DMS79 treated with DMSO at 0.1 percent for 48 hours (cell line): ENCODE measurements around the gene N4BP3.
A peak's percentile ranks its signal among the peaks of the same experiment; 100 is the strongest.
"Not testable (repeated sequence)": the region's sequence is repeated elsewhere in the genome, so short reads cannot be mapped to it uniquely, and the experiment has no call there.

Experiments
- DNase-seq: peaks from one replicate; lab custom pipeline; 2025; lab: John Stamatoyannopoulos, UW

The N4BP3 gene

DNA sequence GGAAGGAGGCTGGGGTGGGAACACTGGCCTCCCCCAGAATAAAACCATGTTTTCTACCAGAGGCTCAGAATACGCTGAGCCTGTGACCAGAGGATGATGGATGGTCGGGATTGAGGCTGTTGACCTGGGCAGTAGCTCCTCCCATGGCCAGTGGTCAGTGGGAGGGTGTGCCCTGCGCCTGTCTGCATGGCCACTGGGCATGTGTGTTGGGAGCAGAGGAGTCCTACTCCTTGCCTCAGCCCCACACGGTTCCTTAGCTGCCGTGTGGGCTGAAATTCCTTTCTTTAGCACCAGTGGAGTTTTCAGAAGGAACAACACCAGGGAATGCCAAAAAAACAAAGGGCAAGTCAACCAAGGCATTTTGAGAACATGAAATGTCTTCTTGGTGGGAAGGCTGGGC is 9.0 kb downstream of the N4BP3 start:
- no peak for DNase-seq

DNA sequence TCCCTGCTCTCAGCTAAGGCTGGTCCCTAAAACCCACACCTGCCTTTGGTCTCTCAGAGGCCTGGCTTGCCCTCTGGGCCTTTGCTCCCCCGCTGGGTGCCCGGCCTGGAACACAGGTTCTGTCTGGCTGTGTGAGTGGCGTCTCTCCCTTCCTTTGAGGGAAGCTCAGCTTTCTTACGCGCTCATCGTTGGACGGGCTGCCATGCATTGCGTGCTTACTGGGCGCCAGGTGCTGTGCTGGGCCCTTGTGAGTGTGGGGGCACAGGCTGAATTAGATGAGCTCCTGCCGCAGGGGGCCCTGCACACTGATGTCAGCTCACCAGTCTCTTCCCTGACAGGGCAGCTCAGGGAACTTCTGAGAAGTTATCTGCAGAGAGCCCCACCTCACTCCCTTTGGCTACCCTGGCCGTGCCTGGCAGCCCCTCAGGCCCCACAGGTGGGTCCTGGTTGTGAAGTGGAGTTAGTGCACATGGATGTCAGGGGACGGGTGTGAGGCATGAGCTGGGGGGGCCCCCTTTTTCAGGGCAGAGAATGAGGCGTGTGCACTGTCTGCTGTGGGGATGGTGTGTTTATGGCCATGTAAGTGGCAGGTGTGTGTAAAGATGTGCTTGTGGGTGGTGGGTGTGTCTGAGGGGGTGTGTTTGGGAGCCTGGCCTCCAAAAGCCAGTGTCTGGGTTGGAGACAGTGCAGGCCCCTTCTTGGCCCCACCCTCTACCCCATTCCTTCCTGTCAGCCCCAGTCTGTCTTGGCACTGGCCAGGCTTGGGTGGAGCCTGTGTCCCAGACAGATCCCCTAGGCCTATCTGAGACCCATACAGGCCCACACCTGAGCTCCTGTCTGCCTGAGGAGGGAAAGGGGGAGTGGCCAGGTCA is 10.0 kb downstream of the N4BP3 start:
- DNase-seq = no peak

DNA sequence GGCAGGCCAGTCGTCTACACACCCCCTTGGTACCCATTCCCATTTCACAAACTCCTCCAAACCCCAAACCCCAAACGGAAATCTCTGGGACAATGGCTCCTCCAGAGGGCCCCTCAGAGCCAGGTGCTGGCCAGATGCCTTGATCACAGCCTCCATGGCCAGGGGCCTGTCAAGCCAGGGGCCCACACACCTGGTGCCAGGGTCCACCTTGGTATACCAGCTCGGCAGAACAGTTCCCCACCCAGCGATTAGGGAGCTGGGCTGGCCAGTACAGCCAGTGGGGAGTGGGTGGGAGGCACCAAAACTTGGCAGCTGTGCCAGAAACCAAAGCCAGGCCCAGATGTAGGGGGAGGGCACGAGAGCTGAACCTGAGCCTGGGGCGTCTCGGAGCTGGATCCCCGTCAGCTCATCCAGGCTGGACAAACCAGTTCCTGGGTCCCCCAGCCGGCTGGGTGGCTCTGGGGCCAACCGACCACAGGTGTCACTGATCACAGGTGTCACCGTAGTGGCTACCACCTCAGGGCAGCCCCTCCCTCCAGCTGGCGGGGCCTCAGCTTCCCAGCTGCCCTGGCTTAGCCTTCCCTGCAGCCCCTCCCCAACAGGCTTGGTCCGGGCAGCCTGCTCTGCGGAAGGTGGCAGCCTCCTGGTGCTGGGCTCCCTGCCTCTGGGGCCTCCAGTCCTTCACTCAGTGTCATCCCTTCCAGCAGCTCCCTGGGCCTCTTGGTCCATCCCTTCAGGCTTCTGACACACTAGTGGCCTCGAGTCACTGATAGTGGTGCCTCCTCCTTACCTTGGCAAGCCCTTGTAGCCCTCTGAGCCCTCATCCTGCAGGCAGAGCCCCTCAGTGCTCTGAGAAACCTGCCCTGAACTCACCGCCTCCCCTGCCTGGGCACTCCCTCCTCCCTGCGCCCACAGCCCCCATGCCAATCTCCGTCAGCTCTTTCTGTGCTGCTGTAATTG is 10.9 kb downstream of the N4BP3 start:
- no peak for DNase-seq

DNA sequence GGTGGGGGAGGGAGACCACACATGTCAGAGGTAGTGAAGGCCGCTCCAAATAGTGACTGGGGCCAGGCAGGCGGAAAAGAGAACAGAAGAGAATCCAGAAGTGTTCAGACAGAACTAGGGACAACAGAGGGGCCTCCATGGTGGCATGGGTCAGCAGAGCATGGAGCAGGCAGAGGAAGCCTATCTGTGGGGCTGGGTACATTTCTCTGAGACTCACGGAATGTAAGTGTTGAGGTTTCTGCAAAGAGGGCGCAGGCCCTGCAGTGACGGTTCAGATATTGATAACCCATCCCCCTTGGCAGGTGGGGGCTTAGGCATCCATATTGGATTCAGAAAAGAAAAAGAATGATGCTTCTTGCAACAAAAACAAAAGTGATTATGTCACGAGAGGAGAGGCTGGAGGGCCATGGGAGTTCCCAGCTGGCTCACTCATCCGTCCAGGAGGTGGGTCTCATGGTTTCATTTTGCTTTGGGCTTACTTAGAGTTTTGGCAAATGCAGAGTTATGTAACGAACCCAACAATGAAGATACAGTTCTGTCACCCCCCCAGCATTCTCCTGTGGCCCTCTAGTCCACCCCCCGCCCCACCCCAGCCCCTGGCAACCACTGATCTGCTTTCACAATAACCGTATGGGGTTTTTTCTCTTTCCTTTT is 12.0 kb downstream of the N4BP3 start:
- no peak for DNase-seq

DNA sequence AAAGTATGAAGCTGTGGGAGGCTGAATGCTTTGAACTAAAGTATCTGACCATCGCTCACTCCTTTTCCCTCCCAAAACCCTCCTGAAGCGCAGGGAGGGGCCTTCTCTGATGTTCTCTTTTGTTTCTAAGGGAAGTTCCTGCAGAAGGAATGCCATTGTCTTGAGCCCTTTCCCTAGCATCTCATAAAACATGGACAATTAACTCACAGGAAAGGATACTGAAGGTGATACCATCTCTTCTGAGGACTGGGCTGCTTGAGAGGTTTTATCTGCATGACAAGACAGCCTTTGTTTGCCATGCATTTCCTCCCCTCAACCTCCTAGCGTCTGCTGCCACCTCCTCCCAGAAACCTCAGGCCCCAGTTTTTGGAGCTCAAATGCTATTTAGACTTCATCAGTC is 13.2 kb downstream of the N4BP3 start:
- no peak for DNase-seq

DNA sequence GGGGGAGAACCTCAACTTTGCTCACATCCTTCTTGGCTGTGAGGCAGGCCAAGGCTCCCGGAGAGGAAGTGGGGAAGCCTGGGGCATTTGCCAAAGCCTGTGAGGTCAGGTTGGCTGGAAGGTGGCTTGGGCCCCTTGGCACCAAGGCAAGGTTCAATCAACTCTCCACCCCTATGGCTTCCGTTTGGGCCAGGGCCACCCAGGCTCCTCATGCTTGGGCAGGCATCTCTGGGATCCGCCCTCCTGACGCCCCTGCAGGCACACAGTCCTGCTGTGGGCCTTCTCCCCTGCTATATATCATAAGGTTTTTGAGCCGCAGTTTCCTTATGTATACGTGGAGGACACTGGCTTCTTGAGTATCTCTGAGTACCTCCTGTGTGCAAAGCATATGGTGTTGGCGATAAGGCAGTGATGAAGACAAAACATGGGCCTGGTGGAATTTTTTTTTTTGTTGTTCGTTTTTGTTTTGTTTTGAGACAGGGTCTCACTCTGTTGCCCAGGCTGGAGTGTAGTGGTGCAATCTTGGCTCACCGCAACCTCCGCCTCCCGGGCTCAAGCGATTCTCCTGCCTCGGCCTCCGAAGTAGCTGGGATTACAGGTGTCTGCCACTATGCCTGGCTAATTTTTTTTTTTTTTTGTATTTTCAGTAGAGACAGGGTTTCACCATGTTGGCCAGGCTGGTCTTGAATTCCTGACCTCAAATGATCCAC is 14.1 kb downstream of the N4BP3 start:
- not testable (repeated sequence) for DNase-seq

DNA sequence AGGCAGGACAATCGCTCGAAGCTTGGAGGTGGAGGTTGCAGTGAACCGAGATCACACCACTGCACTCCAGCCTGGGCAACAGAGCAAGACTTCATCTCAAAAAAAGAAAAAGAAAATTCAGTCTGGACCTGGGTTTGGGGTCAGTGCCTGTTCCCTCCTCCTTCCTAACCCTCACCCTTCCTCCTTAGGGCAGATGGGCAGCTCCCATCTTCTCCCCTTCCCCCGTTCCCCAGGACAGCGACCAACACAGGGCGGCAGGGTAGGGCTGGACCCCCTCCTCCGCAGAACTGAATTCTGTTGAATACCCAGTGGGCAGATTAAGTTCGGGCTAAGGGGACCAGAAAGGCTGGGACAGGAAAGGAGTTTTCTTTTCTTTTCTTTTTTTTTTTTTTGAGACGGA is 16.0 kb downstream of the N4BP3 start:
- no peak for DNase-seq

DNA sequence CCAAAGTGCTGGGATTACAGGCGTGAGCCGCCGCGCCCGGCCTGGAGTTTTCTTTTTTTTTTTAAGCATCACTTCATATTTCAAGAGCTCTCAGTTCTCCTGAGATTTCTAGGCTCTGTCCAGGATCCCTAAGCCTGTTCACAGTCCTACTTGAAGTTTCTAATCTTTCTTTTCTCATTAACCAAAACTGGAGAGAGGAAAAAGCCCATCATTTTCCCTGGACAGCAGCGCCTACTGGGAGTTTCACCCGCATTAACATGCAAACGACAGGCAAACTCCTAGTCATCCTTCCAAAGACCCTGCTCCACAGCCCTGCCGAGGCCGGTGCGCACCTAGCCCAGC is 16.9 kb downstream of the N4BP3 start:
- DNase-seq = peak; percentile 26

DNA sequence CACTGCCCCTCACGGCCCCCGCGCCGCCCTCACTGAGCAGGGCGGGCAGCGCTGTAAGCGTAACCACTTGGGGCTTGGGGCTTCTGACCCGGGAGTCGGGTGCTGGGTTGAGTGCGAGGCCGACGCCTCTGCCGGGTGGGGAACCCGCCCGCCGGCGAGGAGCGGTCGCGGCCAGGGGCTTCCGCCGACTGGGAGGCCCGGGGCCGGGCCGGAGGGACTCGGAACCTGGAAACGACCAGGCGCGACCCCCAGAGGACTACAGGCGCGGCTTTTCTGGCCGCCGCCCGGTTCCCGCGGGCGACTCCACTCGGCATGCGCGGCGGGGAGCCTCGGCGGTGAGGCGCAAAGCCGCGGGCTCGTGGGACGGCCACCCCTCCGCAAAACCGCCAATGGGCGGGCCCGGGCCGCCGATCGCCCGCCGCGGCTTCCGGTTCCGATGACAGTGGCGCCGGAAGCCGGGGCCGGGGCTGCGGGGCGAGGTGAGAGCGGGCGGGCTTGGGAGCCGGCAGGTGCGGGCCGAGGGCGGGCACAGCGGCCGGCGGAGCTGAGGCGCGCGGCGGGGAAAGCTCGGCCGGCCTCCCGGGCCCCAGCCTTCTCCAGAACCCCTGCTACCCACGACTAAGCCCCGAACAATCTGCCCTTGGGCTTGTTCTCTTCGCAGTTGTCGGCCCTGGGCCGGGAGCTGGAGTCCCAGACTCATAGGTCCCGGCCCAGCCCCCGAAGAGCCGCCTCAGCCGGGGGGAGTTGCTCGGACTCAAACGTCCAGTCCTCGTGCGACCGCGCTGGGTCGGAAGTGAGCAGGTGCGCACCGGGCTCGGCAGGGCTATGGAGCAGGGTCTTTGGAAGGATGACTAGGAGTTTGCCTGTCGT is 17.5 kb downstream of the N4BP3 start, which contains the start of gene RMND5B:
Gene RMND5B, plus strand, starts transcription at position 439 of the 870 bp plus-strand sequence. CDS start 7,106 bp downstream, outside the sequence.
- peak; percentile 42 for DNase-seq

DNA sequence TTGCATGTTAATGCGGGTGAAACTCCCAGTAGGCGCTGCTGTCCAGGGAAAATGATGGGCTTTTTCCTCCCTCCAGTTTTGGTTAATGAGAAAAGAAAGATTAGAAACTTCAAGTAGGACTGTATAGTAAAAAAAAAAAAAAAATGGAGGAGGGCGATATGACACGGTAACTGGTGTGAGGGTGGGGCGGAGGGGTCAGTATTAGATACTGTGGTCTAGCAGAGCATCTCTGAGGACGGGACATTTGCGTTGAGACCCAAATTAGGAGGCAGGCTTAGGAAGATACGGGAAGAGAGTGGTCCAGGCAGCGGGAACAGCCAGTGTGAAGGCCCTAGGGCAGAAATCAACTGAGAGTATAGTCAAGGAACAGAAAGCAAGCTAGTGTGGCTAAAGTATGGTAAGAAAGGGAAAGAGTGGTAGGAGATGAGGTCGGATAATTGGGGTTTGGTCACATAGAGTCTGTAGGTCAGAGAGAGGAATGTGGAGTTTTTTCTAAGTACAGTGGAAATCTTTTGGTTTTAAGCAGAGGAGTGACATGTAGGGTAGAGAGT is 18.2 kb downstream of the N4BP3 start:
- DNase-seq = no peak

DNA sequence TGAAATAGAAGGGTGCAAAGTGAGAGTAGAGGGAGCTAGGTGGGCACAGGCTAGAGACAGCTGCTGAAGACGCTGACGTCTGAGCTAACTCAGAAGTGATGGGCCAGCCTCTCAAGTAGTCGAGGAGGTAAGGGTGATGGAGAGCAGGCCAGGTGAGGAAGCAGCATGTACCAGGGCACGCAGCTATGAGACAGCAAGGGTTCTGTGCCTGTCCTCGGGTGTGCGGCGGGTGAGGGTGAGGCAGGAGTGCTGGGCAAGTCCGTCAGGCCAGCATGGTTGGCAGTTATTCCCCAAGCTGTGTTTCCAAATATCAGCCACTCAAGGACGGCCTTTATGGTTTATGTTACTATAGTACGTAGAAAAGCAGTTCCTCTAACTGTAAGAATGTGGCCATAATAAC is 23.7 kb downstream of the N4BP3 start:
- DNase-seq = no peak

DNA sequence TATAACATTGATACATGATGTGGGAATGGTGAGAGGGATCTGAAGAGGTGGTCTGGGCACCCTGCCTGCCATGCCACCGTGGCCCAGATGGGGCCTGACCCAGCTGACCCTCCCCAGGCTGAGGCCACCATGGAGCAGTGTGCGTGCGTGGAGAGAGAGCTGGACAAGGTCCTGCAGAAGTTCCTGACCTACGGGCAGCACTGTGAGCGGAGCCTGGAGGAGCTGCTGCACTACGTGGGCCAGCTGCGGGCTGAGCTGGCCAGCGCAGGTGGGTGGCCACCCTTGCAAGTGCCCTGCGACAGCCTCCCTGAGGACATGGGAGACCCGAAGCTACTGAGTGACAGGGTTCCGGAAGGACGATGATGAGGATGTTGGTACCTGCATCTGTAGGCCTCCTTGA is 24.7 kb downstream of the N4BP3 start:
- no peak for DNase-seq

DNA sequence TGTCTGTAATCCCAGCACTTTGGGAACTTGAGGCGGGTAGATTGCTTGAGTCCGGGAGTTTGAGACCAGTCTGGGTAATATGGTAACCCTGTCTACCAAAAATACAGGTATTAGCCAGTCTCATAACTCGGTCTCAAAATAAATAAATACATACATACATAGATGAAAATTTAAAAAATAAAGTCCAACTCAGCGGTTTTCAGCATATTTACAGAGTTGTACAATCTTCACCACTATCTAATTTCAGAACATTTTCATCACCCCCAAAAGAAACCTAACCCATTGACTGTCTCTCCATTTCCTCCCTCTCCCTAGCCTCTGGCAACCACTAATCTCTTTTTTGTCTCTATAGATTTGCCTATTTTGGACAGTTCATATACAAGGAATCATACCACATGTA is 28.2 kb downstream of the N4BP3 start:
- DNase-seq = no peak

DNA sequence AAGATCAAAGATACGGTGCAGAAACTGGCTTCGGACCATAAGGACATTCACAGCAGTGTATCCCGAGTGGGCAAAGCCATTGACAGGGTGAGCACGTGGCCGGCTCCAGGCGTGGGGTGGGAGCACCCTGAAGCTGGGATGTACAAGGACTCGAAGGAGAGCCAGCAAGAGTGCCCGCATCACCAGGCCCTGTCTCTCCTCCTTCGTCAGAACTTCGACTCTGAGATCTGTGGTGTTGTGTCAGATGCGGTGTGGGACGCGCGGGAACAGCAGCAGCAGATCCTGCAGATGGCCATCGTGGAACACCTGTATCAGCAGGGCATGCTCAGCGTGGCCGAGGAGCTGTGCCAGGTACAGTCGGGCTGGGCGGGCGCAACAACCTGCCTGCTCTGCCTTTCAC is 29.3 kb downstream of the N4BP3 start:
- no peak for DNase-seq

DNA sequence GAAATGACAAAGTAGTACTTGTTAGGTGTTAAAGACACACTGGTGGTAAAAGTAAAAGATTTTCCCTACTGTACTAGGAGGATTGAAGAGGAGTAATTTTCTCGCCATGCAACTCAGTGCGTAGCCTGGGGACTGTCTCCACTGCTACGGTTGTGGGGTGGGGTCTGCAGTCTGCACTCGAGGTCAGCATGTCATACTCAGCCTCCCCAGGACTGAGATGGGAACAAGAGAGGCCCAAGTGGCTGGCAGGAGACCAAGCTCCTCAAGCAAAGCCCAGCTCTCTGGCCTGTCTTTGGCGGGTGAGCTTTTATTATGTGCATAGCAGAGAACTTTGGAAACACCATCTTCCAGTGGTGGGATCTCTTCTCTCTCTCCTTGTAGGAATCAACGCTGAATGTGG is 29.9 kb downstream of the N4BP3 start:
- DNase-seq = no peak

DNA sequence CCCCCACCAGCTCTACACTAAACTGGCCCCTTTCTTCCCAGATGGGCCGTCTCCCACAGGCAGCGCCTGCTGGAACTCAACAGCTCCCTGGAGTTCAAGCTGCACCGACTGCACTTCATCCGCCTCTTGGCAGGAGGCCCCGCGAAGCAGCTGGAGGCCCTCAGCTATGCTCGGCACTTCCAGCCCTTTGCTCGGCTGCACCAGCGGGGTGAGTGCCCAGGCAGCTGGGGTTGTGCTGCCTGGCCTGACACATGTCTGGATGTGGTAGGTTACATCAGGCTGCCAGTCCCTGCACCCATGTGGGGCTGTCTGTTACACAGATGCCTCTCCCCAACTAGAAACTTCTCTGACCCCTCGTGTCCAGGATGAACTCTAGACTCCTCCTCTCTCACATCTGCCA is 30.6 kb downstream of the N4BP3 start:
- DNase-seq = no peak

DNA sequence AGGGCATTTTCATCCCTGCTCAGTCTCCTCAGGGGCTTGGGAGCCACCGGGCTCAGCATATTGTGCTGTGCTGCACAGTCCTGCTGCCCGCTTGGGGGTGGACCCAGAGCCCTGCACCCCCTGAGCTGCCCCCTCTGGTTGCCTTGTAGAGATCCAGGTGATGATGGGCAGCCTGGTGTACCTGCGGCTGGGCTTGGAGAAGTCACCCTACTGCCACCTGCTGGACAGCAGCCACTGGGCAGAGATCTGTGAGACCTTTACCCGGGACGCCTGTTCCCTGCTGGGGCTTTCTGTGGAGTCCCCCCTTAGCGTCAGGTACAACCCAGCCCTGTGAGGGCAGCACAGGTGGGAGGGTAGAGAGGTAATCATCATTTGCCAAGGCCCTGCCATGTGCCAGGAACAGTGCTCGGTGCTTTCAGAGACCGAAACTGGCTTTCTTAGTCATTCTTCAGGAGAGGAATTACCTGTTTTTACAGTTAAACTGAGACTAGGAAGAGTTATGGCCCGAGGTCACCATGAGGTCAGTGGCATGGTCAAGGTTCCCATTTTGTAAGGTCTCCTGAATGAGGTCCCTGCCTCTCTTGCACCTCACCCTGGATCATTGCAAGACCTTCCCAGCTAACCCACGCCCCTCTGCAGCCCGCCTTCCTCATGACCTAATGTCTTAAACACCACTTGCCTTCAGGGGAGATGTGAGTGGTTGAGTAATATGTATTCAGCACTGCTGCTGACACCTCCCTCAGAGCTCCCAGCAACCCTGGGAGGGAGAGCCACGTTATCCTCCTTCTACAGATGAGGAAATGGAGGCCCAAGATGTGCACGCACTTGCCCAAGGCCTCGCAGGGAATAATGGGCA is 32.9 kb downstream of the N4BP3 start:
- peak; percentile 4 for DNase-seq

DNA sequence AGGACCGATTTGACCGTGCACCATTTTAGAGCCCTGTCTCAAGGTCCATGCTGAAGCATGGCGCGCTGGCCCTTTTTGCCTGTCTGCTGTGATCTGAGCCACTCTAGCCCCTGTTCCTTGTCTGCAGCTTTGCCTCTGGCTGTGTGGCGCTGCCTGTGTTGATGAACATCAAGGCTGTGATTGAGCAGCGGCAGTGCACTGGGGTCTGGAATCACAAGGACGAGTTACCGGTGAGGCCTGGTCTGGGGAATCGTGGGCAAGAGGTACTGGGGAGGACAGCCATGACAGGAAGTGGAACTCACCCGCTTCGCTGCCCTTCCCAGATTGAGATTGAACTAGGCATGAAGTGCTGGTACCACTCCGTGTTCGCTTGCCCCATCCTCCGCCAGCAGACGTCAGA is 34.1 kb downstream of the N4BP3 start:
- DNase-seq = no peak

DNA sequence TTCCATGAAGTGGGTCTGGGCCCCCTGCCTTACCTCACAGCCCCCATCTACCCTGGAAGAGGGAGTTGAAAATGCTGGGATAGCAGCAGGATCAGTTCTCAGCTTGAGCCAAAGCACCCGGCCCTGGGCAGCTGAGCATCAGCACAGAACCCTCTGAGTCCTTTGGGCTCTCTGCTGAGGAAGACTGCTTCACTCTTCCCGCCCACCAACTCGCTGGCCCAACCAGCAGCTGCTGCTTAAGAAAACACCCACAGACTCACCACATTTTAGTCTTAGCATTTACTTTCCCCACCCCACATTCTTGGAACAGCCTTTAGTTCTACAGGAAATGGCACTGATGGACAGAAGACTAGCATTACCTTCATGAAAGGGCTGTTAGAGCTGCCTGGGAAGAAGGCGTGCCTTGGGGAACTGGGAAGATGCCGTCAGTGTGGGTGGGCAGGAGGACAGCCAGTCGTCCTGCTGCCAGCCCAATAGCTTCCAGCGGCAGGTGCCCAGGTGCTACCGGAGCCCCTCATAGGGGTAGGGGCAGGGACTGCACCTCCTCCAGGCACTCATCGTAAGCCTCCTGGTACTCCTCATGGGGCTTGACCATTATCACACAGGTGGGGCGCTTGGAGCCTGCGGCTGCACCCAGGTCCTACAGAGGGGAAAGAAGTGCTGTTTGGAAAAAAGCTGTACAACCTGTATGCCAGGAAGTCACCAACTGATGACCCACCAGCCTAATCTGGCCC is 36.0 kb downstream of the N4BP3 start:
- no peak for DNase-seq
